ENCODE results near the gene SMURF1.

DNA sequence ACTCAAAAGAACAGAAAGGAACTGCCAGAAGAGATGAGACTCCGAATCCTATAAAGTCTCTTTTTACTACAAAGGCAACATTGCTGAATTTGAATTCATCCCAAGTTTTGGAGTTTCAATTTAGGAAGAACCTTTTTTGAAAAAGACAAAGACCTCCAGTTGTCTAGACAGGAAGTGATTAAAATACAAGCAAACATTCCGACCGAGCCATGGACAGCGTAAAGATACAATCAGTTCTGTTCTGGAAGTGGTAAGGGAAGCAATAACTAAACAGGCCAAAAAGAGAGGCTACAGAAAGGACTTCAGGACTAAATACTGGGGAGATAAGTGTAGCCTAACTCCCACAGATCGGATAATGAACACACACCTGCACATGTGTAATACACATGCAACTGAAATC, 101.0 kb downstream of the SMURF1 start:
- TF ChIP-seq, protein P1, sequence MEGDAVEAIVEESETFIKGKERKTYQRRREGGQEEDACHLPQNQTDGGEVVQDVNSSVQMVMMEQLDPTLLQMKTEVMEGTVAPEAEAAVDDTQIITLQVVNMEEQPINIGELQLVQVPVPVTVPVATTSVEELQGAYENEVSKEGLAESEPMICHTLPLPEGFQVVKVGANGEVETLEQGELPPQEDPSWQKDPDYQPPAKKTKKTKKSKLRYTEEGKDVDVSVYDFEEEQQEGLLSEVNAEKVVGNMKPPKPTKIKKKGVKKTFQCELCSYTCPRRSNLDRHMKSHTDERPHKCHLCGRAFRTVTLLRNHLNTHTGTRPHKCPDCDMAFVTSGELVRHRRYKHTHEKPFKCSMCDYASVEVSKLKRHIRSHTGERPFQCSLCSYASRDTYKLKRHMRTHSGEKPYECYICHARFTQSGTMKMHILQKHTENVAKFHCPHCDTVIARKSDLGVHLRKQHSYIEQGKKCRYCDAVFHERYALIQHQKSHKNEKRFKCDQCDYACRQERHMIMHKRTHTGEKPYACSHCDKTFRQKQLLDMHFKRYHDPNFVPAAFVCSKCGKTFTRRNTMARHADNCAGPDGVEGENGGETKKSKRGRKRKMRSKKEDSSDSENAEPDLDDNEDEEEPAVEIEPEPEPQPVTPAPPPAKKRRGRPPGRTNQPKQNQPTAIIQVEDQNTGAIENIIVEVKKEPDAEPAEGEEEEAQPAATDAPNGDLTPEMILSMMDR (IDR thresholded peaks at IDR 0.05; ENCODE audit: insufficient read depth, low read depth, low read length): no peak
- no peak for TF ChIP-seq EZH2 (IDR thresholded peaks at IDR 0.05; ENCODE audit: insufficient read depth, low read length)
